Left ventricle myocardium inferior (tissue), 1 donor: ENCODE data around the gene HCFC1. TPM values are rescaled to one million over a fixed set of nuclear protein-coding genes. Genes with fewer than 3 reads are reported as not detected.

Source experiments
- DNase-seq: peaks from one replicate; pipeline ENCODE4 v3.0.0-alpha.2; 2020
- H3K27ac ChIP-seq: fragments of 200-600 bp; replicated peaks from 2 replicates; pipeline ENCODE4 v1.8.0; 2021
- H3K27me3 ChIP-seq: fragments of 200-600 bp; 2 replicates; pipeline ENCODE4 v1.8.0; 2021; ENCODE audit warnings: low read depth
- H3K36me3 ChIP-seq: fragments of 200-600 bp; 2 replicates; pipeline ENCODE4 v1.8.0; 2021
- H3K4me1 ChIP-seq: fragments of 200-600 bp; 2 replicates; pipeline ENCODE4 v1.8.0; 2021
- H3K4me3 ChIP-seq: fragments of 200-600 bp; 2 replicates; pipeline ENCODE4 v1.8.0; 2021; ENCODE audit warnings: mild to moderate bottlenecking, moderate library complexity
- H3K9me3 ChIP-seq: fragments of 200-600 bp; replicated peaks from 2 replicates; pipeline ENCODE4 v1.8.0; 2021
- intact Hi-C: fragments of 100-400 bp; cut with micrococcal nuclease; formaldehyde crosslinking; loops from one replicate; pipeline ENCODE4 v1.11.0; 2022
- total RNA-seq: library from RNA; stranded (reverse); fragmentation: NEBNext Ultra II Directional; extraction: Animal tissue kit (Norgen Biotek cat#: 25700); gene quantifications from one replicate; pipeline ENCODE4 v1.2.1, GENCODE V29; 2021
- TF ChIP-seq, protein P1 (sequence below): fragments of 200-600 bp; IDR thresholded peaks from 2 replicates; pipeline ENCODE4 v1.8.0; 2021; ENCODE audit warnings: antibody characterized with exemption, mild to moderate bottlenecking, borderline replicate concordance
- donor health status: DM: no; HTN: yes; CAD: no; lungs with severe emphysema.

HCFC1 gene
- total RNA-seq, 1 donor from 2014 or later, result 28.4 TPM

DNA sequence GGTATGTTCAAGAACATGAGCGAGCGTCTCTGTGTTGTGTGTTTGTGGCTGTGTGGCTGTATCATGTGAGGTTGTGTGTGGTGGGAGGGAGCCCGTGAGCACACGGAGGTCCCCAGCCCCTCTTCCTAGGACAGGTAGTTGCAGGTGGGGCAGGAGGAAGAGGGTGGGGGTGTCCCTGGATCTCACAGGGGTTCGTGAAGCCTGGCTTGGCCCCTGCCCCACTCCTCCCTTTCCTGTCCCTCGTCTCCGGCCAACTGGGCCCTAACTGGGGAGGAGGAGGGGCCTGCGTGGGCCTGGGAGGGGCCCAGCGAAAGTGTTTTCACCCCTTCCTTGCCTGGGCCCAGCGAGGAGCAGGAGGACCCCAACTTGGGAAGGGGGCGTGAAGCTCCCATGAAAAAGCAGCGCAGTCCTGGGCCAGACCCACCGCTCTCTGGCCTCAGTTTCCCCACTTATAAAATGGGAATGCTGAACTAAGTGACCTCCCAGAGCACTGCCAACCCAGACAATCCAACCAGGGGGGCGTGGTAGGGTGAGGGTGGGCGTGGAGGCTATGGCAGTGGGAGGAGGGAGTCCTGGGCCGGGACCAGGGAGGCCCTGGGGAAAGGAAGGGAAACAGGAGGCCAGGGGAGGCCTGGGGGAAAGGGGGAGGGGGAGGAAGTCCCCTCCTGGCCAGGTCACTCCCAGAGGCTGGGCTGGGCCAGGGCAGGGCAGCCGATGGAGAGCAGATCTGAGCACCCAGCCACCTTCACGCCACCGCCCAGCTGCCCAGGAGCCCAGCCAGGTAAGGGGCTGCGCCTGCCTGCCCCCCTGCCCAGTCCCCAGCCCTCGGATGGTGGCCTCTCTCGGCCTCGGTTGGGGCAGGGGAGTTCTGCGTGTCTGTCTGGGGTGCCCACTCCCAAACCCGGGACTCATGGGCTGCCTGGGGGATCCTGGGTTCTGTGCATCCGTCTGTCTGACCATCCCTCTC is 67.3 kb downstream of the HCFC1 start, which contains the start of gene AVPR2:
AVPR2 (plus strand) TSS at position 683 of the 967 bp plus-strand sequence. CDS start 473 bp downstream, outside the sequence.
- Histone ChIP-seq H3K27ac (peak within 1 kb of the TSS; percentile 78), H3K36me3 (no peaks in the 10 kb centered on the region), H3K4me3 (peak within 1 kb of the TSS; percentile 59), H3K4me1 (peaks cover 21% of the 10 kb centered on the region), H3K27me3 (no peaks in the 10 kb centered on the region), H3K9me3 (no peaks in the 10 kb centered on the region)
- intact Hi-C loops, result no loop called here
- DNase-seq, result peak; percentile 36
- TF ChIP-seq, protein P1, sequence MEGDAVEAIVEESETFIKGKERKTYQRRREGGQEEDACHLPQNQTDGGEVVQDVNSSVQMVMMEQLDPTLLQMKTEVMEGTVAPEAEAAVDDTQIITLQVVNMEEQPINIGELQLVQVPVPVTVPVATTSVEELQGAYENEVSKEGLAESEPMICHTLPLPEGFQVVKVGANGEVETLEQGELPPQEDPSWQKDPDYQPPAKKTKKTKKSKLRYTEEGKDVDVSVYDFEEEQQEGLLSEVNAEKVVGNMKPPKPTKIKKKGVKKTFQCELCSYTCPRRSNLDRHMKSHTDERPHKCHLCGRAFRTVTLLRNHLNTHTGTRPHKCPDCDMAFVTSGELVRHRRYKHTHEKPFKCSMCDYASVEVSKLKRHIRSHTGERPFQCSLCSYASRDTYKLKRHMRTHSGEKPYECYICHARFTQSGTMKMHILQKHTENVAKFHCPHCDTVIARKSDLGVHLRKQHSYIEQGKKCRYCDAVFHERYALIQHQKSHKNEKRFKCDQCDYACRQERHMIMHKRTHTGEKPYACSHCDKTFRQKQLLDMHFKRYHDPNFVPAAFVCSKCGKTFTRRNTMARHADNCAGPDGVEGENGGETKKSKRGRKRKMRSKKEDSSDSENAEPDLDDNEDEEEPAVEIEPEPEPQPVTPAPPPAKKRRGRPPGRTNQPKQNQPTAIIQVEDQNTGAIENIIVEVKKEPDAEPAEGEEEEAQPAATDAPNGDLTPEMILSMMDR, result no peak

GRCh38 chrX:153903238-153903980 is 68.2 kb downstream of the HCFC1 start:
- no peak for DNase-seq
- peak overlapping the region; percentile 59 for H3K4me3 ChIP-seq
- peak overlapping the region; percentile 78 for H3K27ac ChIP-seq
- H3K4me1 ChIP-seq, result peaks cover 21% of the 10 kb centered on the region
- no peaks in the 10 kb centered on the region for H3K27me3 ChIP-seq
- intact Hi-C loops, result no loop called here
- no peaks in the 10 kb centered on the region for H3K9me3 ChIP-seq
- TF ChIP-seq, protein P1, result no peak
- H3K36me3 ChIP-seq, result no peaks in the 10 kb centered on the region

GRCh38 chrX:153902385-153902784 is 69.2 kb downstream of the HCFC1 start:
- TF ChIP-seq, protein P1, result no peak

GRCh38 chrX:153901753-153902140 is 69.9 kb downstream of the HCFC1 start:
- TF ChIP-seq, protein P1, result no peak
- DNase-seq, result no peak
- Histone ChIP-seq H3K4me3 (no peak overlapping the region), H3K36me3 (no peaks in the 10 kb centered on the region), H3K9me3 (no peaks in the 10 kb centered on the region), H3K27ac (peak overlapping the region; percentile 27), H3K4me1 (peaks cover 21% of the 10 kb centered on the region), H3K27me3 (no peaks in the 10 kb centered on the region)
- intact Hi-C loops, result no loop called here

More at GRCh38 chrX:153902385-153902784, 69.2 kb downstream of the HCFC1 start:
- no peaks in the 10 kb centered on the region for H3K36me3 ChIP-seq
- no peaks in the 10 kb centered on the region for H3K9me3 ChIP-seq
- intact Hi-C loops, result no loop called here
- H3K4me1 ChIP-seq, result peaks cover 21% of the 10 kb centered on the region
- DNase-seq, result no peak
- H3K4me3 ChIP-seq, result no peak overlapping the region
- H3K27ac ChIP-seq, result peak overlapping the region; percentile 27
- H3K27me3 ChIP-seq, result no peaks in the 10 kb centered on the region
